K562 (cell line): Measurements from ENCODE around the gene EDARADD. TPM values are rescaled to one million over a fixed set of nuclear protein-coding genes. Genes with fewer than 3 reads are reported as not detected.
A peak's percentile ranks its signal among the peaks of the same experiment; 100 is the strongest.

Source experiments
- CHCHD3 ChIP-seq: fragments of 250-450 bp; sonication (Bioruptor Pico); IDR thresholded peaks from 2 replicates; pipeline ENCODE4 v2.1.2; 2022; ENCODE audit warnings: mild to moderate bottlenecking
- EGR1 ChIP-seq: fragments of 450-650 bp; conservative IDR thresholded peaks from 2 replicates; pipeline ENCODE4 v1.6.1; 2017; ENCODE audit warnings: mild to moderate bottlenecking
- KLF1 ChIP-seq: fragments of 450-650 bp; IDR thresholded peaks from 2 replicates; pipeline ENCODE4 v1.6.1; 2016; ENCODE audit warnings: missing genetic modification characterization, missing compliant biosample characterization
- MNT ChIP-seq, 2 experiments: fragments of 450-650 bp; conservative IDR thresholded peaks; 2 replicates each; pipeline ENCODE4 v1.6.1; 2017; ENCODE audit warnings: mild to moderate bottlenecking in 2 of 2, moderate library complexity in 2 of 2
- RREB1 ChIP-seq: fragments of 250-450 bp; sonication (Bioruptor Pico); IDR thresholded peaks from 2 replicates; pipeline ENCODE4 v1.4.0; 2020
- SUPT5H ChIP-seq: fragments of 450-650 bp; IDR thresholded peaks from 2 replicates; pipeline ENCODE4 v1.6.1; 2016
- TCFL5 ChIP-seq: fragments of 250-450 bp; sonication (Bioruptor Pico); conservative IDR thresholded peaks from 2 replicates; pipeline ENCODE4 v1.6.1; 2021; ENCODE audit warnings: mild to moderate bottlenecking, moderate library complexity, matching md5 sums
- ZBTB1 ChIP-seq: sonication (generic); formaldehyde crosslinking; IDR thresholded peaks from 2 replicates; pipeline ENCODE4 v1.8.1; 2023; ENCODE audit warnings: missing genetic modification reagents, low read depth, mild to moderate bottlenecking, borderline replicate concordance
- ZNF197 ChIP-seq: fragments of 200-800 bp; sonication (Bioruptor generic); IDR thresholded peaks from 2 replicates; pipeline ENCODE4 v1.6.1; 2016; ENCODE audit warnings: low read depth, missing genetic modification characterization, missing compliant biosample characterization
- polyA plus RNA-seq, 8 experiments: library from polyadenylated mRNA; depleted of rRNA in 4 of 8; stranded (reverse) in 5 of 8; unstranded in 3 of 8; fragments of >200 nt; fragmentation: Nextera tagmentation in 2 of 8; fragmentation: Illumina TruSeq in 1 of 8; extraction: Ambion mirVana in 2 of 8; extraction: Trizol in 1 of 8; gene quantifications; 2 replicates each; pipeline versions ENCODE4 v1.2.1 to v1.2.3, GENCODE V29; 2011 to 2014; ENCODE audit warnings: inconsistent platforms in 1 of 8, missing spikeins in 1 of 8
- total RNA-seq, 7 experiments: library from RNA; depleted of rRNA in 6 of 7; stranded (reverse); fragments of >200 nt in 6 of 7; fragmentation: Illumina TruSeq in 2 of 7; extraction: Trizol in 2 of 7; gene quantifications; 2 replicates each; pipeline versions ENCODE4 v1.2.1 to v1.2.3, GENCODE V29; 2011 to 2021; ENCODE audit warnings: low replicate concordance in 1 of 7
- TF ChIP-seq, protein P1 (sequence below), 2 experiments: fragments of 450-650 bp in 1 of 2; sonication (generic) in 1 of 2; formaldehyde crosslinking in 1 of 2; IDR thresholded peaks; 2 replicates each; pipeline versions ENCODE4 v1.7.1 to v1.9.0; 2016 to 2022; ENCODE audit warnings: inconsistent platforms in 1 of 2, mild to moderate bottlenecking in 1 of 2, missing genetic modification reagents in 1 of 2

Gene EDARADD
- total and polyA plus RNA-seq, 9 of the 15 experiments (the other 6 are each of a cell fraction or from before 2014, with no cell fraction given), result 0.46 to 32.4 (median 20.6) TPM

- peak in 1 of 2 experiments; percentile 54; a peak in 2 of 4 replicates for TF ChIP-seq MNT (conservative IDR thresholded peaks at IDR 0.05)
- no peak; the same call in 1 of the 2 replicates for TF ChIP-seq ZBTB1
- peak; percentile 77 for TF ChIP-seq SUPT5H
- TF ChIP-seq EGR1, result peak; percentile 51
- TF ChIP-seq ZNF197 (CRISPR knock-in tag), result no peak
- 0 out of 2 replicates have a peak, but pooled peaks have one; percentile 32 for TF ChIP-seq KLF1 (tag)
- TF ChIP-seq, protein P1, sequence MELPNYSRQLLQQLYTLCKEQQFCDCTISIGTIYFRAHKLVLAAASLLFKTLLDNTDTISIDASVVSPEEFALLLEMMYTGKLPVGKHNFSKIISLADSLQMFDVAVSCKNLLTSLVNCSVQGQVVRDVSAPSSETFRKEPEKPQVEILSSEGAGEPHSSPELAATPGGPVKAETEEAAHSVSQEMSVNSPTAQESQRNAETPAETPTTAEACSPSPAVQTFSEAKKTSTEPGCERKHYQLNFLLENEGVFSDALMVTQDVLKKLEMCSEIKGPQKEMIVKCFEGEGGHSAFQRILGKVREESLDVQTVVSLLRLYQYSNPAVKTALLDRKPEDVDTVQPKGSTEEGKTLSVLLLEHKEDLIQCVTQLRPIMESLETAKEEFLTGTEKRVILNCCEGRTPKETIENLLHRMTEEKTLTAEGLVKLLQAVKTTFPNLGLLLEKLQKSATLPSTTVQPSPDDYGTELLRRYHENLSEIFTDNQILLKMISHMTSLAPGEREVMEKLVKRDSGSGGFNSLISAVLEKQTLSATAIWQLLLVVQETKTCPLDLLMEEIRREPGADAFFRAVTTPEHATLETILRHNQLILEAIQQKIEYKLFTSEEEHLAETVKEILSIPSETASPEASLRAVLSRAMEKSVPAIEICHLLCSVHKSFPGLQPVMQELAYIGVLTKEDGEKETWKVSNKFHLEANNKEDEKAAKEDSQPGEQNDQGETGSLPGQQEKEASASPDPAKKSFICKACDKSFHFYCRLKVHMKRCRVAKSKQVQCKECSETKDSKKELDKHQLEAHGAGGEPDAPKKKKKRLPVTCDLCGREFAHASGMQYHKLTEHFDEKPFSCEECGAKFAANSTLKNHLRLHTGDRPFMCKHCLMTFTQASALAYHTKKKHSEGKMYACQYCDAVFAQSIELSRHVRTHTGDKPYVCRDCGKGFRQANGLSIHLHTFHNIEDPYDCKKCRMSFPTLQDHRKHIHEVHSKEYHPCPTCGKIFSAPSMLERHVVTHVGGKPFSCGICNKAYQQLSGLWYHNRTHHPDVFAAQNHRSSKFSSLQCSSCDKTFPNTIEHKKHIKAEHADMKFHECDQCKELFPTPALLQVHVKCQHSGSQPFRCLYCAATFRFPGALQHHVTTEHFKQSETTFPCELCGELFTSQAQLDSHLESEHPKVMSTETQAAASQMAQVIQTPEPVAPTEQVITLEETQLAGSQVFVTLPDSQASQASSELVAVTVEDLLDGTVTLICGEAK (IDR thresholded peaks at IDR 0.05), result peak; percentile 34
- TF ChIP-seq, protein P1 (CRISPR knock-in tag; IDR thresholded peaks at IDR 0.05), result no peak
- no peak for TF ChIP-seq CHCHD3 (CRISPR knock-in tag)
- TF ChIP-seq RREB1 (CRISPR knock-in tag), result peak; percentile 54; the same call in 1 of the 2 replicates
- no peak for TF ChIP-seq TCFL5 (CRISPR knock-in tag)
These were observed 1.3 kb downstream of the EDARADD start (continued) for GRCh38 chr1:236395230-236395946.
